Tibial artery (tissue), 4 donors: ENCODE results near the gene LAMA2.

Source experiments
- DNase-seq, 2 donors: peaks; one replicate each; pipeline ENCODE4 v3.0.0-alpha.2; 2019
- H3K27ac ChIP-seq, 2 donors: fragments of 200-600 bp; sonication (generic) in 1 of 2; 1 replicate in 1 of 2; 2 replicates in 1 of 2; pipeline ENCODE4 v1.5.1; 2018 to 2019; ENCODE audit warnings: mild to moderate bottlenecking in 1 of 2
- H3K27me3 ChIP-seq, 2 donors: fragments of 200-600 bp; sonication (generic) in 1 of 2; one replicate each; pipeline versions ENCODE4 v1.5.1 to v1.6.0; 2016 to 2019
- H3K36me3 ChIP-seq, 3 donors: fragments of 200-600 bp; sonication (generic) in 2 of 3; one replicate each; pipeline ENCODE4 v1.5.1; 2016 to 2019; ENCODE audit warnings: mild to moderate bottlenecking in 2 of 3
- H3K4me1 ChIP-seq, 4 donors: fragments of 200-600 bp; sonication (generic) in 2 of 4; 1 replicate in 3 of 4; 2 replicates in 1 of 4; pipeline ENCODE4 v1.5.1; 2016 to 2019
- H3K4me3 ChIP-seq, 2 donors: fragments of 200-600 bp; sonication (generic) in 1 of 2; 1 replicate in 1 of 2; 2 replicates in 1 of 2; pipeline ENCODE4 v1.5.1; 2018 to 2019; ENCODE audit warnings: mild to moderate bottlenecking in 2 of 2
- H3K9me3 ChIP-seq, 3 donors: fragments of 200-600 bp; sonication (generic) in 1 of 3; one replicate each; pipeline ENCODE4 v1.5.1; 2016 to 2019
- intact Hi-C: fragments of 100-400 bp; cut with DNase I; formaldehyde crosslinking; loops from one replicate; pipeline ENCODE4 v1.15.0; 2023; ENCODE audit warnings: low total_unique reads
- TF ChIP-seq, protein P1 (sequence below), 2 experiments: fragments of 200-600 bp in 1 of 2; fragments of 450-650 bp in 1 of 2; IDR thresholded peaks; one replicate each; pipeline ENCODE4 v1.5.1; 2017 to 2019; ENCODE audit warnings: antibody characterized with exemption in 2 of 2, mild to moderate bottlenecking in 1 of 2, moderate library complexity in 1 of 2

Gene LAMA2

DNA sequence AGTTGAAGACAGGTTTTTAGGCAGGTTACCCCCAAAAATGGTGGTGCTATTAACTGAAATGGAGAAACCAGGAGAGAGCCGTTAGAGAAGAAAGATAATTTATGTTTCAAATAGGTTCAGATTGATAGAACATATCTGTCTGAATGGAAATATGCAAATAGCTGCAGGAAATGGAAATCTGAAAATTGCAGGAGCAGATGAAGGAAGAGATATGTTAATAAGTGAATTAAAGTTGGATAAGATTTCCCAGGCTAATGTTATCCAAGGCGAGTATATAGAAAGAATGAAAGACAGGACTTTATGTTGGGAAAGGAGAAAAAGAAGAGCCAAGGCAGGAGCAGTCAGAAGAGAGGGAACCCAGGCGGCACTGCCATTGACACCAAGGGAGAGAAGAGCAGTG is 461.4 kb downstream of the LAMA2 start:
- Histone ChIP-seq H3K9me3 (no peaks in the 10 kb centered on the region), H3K4me1 (no peaks in the 10 kb centered on the region), H3K27me3 (no peaks in the 10 kb centered on the region), H3K27ac (no peak overlapping the region), H3K4me3 (no peak overlapping the region), H3K36me3 (no peaks in the 10 kb centered on the region)
- TF ChIP-seq, protein P1, sequence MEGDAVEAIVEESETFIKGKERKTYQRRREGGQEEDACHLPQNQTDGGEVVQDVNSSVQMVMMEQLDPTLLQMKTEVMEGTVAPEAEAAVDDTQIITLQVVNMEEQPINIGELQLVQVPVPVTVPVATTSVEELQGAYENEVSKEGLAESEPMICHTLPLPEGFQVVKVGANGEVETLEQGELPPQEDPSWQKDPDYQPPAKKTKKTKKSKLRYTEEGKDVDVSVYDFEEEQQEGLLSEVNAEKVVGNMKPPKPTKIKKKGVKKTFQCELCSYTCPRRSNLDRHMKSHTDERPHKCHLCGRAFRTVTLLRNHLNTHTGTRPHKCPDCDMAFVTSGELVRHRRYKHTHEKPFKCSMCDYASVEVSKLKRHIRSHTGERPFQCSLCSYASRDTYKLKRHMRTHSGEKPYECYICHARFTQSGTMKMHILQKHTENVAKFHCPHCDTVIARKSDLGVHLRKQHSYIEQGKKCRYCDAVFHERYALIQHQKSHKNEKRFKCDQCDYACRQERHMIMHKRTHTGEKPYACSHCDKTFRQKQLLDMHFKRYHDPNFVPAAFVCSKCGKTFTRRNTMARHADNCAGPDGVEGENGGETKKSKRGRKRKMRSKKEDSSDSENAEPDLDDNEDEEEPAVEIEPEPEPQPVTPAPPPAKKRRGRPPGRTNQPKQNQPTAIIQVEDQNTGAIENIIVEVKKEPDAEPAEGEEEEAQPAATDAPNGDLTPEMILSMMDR (IDR thresholded peaks at IDR 0.05): no peak
- intact Hi-C loops: no loop called here
- DNase-seq: no peak

DNA sequence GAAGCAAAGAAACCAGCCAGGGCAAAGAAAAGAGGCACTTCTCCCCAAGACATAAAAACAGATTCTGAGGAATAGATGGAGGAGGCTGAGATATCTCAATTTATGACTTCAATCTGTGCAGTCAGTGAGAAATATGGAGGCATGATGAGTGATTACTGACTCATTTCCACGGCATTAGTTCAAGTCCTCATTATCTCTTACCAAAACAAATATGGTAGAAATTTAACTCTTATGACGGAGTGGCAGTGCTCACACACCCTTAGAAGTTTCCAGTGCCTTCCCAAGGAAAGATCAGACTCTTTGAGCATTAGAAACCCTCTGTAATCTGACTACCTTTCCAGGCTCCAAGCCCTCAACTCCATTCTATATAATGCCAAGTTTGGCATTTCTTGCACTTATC is 463.0 kb downstream of the LAMA2 start:
- Histone ChIP-seq H3K27ac (no peak overlapping the region), H3K4me1 (no peaks in the 10 kb centered on the region), H3K36me3 (no peaks in the 10 kb centered on the region), H3K9me3 (no peaks in the 10 kb centered on the region), H3K27me3 (no peaks in the 10 kb centered on the region), H3K4me3 (no peak overlapping the region)
- no peak for DNase-seq
- intact Hi-C loops: no loop called here
- TF ChIP-seq, protein P1 (IDR thresholded peaks at IDR 0.05): no peak

DNA sequence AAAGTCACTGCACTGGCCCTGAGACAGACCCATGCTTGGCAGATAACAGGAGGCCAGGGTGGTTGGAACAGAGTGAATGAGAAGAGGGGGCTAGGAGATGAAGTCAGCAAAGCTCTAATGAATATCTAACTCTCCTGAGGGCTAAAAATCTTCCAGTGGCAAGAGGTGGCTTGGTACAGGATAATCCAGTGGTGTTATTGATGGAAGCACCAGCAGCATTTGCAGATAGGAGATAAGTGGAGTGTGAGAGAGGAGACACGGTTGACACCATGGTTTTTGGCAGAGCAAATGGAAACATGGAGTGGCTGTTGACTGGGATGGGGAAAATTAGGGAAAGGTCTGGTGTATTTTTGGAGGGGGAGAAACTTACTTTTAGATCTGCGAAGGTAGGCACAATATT is 464.0 kb downstream of the LAMA2 start:
- no peaks in the 10 kb centered on the region for H3K27me3 ChIP-seq
- H3K4me1 ChIP-seq: no peaks in the 10 kb centered on the region
- TF ChIP-seq, protein P1 (IDR thresholded peaks at IDR 0.05): no peak
- H3K36me3 ChIP-seq: no peaks in the 10 kb centered on the region
- intact Hi-C loops: no loop called here
- no peak for DNase-seq
- H3K9me3 ChIP-seq: no peaks in the 10 kb centered on the region
- no peak overlapping the region for H3K27ac ChIP-seq
- no peak overlapping the region for H3K4me3 ChIP-seq

DNA sequence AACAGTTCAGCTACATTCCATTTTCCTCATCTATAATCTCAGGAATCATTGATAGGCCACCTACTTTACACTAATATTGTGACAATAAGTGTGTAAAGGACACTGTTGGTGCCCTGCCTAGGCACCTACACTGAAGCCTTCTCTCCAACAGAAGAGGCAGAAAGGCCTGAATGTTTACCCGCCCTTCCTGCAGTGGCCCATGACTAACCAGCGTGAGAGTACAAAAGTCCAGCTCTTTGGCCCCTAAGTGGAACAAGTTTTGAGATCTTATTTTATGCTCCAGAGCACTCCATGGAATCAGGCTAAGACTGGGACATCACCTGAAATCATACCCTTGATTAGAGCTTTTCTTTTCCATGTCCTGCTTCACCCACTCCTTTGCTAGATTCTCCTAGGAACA is 467.3 kb downstream of the LAMA2 start:
- TF ChIP-seq, protein P1 (IDR thresholded peaks at IDR 0.05): no peak
- Histone ChIP-seq H3K4me1 (no peaks in the 10 kb centered on the region), H3K27me3 (no peaks in the 10 kb centered on the region), H3K27ac (no peak overlapping the region), H3K9me3 (no peaks in the 10 kb centered on the region), H3K4me3 (no peak overlapping the region), H3K36me3 (no peaks in the 10 kb centered on the region)
- intact Hi-C loops: no loop called here
- DNase-seq: no peak

DNA sequence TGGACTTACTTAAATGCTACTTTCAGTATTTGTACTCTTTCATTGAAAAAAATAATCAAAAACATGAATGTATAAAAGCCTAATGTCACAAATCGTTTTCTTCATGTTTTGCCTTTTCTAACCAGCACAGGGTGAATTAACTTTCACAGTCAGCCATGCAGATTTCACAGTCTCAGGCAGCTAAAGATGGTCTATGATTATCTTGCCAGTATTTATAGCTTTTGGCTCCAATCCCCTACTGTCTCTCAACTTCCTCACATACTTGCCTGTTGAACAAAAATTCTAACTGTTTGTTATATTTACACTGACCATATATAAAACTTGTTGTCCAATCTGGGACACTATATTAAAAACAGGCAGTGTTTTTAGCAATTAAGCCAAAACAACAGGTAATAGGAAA is 468.9 kb downstream of the LAMA2 start:
- Histone ChIP-seq H3K4me3 (no peak overlapping the region), H3K4me1 (no peaks in the 10 kb centered on the region), H3K27ac (no peak overlapping the region), H3K27me3 (no peaks in the 10 kb centered on the region), H3K9me3 (no peaks in the 10 kb centered on the region), H3K36me3 (no peaks in the 10 kb centered on the region)
- intact Hi-C loops: no loop called here
- TF ChIP-seq, protein P1 (IDR thresholded peaks at IDR 0.05): no peak
- no peak for DNase-seq

DNA sequence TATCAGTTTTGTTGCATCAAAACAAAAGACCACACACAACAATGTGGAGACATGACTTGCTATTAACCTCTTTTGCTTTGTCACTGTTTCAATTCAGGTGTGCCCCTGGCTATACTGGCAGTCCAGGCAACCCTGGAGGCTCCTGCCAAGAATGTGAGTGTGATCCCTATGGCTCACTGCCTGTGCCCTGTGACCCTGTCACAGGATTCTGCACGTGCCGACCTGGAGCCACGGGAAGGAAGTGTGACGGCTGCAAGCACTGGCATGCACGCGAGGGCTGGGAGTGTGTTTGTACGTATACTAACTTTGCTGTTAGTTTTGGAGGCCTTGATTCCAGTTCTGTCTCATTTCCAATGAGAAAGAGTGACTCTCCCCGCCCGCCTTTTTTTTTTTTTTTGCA is 470.1 kb downstream of the LAMA2 start:
- no peak for DNase-seq

More for the DNA sequence above, 470.1 kb downstream of the LAMA2 start:
- no peak overlapping the region for H3K4me3 ChIP-seq
- TF ChIP-seq, protein P1 (IDR thresholded peaks at IDR 0.05): no peak
- no peaks in the 10 kb centered on the region for H3K9me3 ChIP-seq
- H3K27ac ChIP-seq: no peak overlapping the region
- H3K27me3 ChIP-seq: no peaks in the 10 kb centered on the region
- no peaks in the 10 kb centered on the region for H3K36me3 ChIP-seq
- intact Hi-C loops: no loop called here
- no peaks in the 10 kb centered on the region for H3K4me1 ChIP-seq
